Measurements from ENCODE around the gene NKX1-2.

Gene NKX1-2

GRCh38 chr10:124476043-124476725 lies 26.3 kb upstream of the NKX1-2 start:
- no peak for DNase-seq (ENCODE audit: low read depth)

DNA sequence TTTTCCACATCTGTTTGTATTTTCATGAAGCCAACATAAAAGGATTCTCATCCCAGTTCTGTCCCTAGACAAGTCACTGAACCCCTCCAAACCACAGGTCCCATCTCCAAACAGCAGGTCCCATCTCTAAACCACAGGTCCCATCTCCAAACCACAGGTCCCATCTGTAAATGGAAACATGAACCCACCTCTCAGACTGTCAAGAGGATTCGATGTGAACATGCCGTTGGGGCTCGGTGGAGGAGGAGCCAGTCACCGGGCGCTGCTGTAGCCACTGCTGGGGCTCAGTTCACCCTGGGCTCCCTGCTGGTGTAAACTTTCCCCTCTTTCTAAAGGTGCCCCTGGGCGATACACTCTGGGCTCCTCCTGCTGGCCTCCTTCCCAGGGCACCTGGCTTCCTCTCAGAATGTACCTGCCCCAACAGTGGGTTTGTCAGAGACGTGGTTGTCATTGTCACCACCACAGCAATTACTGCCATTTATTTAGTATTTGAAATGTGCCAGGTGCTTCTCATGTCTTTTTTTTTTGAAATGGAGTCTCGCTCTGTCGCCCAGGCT lies 24.8 kb upstream of the NKX1-2 start:
- no peak for DNase-seq (ENCODE audit: low read depth)

GRCh38 chr10:124473070-124473469 lies 23.2 kb upstream of the NKX1-2 start:
- DNase-seq (ENCODE audit: low read depth): no peak

DNA sequence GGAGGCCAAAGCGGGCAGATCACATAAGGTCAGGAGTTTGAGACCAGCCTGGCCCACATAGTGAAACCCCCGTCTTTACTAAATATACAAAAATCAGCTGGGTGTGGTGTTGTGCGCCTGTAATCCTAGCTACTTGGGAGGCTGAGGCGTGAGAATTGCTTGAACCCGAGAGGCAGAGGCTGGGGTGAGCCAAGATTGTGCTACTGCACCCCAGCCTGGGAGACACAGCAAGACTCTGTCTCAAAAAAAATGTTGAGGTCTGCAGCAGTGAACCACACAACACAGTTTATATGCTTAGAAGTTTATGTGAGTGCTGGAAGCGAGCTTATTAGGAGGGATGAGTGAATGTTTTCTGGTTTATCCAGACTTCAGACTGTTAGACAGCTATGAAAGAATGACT lies 22.2 kb upstream of the NKX1-2 start:
- DNase-seq (ENCODE audit: low read depth): no peak

DNA sequence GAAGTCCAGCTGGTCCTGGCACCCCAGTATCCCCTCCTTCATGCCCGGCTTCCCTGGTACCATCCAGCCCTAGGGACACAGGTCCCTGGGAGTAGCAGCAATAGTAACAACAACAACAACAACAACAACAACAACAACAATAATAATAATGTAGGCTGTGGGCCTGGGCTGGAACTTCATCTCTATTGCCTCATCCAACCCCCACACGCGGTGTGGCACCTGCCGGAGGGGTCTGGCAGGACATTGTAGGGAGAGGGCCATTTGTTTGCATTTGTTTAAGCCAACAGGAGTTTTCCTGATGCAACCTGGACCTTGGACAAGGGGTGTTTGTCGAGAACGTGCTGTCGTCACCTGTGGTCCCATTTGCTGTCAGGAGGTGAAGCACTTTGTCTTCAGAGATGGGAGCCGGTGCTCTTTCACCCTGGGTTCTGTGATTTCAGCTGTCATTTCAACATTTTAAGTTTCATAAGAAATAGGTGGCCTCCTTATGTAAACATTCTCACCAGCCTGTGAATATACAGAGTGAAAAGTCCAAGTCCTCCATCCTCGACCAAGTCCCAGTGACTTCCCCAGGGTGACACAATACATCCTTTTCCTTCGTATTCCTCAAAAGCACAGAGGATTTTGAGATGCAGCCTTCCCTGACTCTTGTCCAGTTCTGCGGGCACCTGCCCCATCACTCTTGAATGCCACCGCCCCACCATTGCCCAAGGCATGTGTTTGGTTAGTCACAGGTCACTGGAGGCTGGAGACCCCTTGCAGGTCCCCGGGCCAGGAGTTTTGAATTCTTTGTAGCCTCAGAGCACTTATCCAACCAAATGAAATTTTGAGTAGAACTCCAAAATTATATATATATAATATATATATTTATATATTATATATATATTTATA lies 21.0 kb upstream of the NKX1-2 start:
- DNase-seq (ENCODE audit: low read depth): no peak

DNA sequence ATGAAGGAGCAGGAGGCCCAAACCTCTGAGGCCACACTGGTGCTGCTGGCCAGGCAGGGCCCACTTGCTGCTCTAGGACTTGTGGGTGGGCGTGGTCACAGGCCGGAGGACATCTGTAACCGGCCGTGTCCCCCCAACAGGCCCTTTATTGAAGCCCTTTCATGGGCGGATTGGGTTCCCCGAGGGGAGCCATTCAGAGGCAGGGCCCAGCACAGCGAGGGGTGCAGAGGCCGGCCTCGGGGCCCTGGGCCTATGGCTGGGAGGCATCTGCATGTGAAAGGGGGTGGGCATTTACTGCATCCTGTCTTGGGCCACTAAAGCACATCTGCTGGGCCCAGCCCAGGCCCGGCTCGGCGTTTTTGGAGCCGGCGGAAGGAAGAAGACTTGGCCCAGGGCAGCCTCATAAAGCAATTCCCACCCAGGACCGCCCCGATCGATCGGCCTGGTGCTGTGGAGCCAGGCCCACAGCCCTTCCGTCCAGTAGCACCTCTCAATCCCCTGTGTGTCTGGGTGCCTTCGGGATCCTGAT lies 20.2 kb upstream of the NKX1-2 start:
- DNase-seq (ENCODE audit: low read depth): no peak

DNA sequence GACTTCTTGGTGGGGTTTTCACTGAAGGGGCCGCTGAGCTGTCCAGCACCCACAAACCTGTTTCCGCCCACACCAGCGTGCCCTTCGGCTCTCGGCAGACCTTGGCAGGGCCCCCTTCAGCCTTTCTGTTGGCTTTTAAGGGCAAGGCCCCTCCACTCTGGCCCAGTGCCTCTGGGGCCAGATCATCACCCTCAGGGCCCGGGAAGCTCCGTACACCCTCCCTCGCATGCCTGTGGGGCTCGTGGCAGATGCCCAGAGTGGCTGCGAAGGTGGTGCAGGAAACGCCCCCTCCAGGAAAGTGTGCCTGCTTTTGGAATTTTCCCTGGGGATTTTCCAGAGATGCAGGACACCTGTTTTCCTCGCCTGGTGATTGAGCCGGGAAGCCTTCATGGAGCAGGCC lies 18.8 kb upstream of the NKX1-2 start:
- no peak for DNase-seq (ENCODE audit: low read depth)

DNA sequence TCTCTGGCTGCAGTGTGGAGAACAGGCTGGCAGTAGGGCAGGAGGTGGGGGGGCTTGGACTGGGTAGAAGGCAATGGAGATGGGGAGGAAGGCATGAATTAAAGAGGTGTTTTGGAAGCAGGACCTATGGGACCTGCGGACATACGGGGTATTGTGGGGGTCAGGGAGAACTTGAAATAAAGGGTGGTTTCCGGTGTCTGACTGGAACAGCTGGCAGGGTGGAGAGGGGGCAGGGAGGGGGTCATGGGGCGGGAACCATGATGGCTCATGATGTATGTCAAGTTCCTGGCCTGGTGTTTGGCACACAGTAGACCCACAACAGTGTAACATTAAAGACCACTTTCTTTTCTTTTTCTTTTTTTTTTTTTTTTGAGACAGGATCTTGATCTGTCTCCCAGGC lies 17.3 kb upstream of the NKX1-2 start:
- DNase-seq (ENCODE audit: low read depth): no peak

DNA sequence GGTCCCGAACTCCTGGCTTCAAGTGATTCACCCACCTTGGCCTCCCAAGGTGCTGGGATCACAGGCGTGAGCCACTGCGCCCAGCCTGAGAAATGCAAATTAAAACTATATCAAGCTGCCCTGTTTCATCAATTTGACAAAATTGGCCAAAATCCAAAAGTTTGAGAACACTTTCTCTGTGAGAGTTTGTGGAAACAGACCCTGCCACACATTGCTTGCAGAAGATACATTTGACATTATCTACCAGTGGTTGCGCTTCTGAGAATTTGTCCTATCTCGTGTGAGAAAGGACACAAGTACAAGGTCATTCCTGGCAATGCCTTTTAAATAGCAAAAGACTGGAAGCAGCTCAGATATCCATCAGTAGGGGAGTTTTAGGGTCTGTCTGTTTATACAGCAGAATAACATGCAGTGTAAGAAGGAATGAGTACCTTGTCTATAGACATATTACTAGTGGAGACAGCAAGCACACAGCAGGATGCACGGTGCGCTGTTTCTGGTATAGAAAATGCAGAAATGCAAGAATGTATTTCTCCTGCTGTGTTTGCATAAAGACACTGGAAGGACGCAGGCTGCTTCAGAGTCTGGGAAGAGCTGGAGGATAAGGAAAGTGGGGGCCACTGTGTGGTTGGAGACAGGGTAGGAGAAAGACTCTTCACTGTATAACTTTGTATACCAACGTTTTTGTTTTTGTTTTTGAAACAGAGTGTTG lies 16.1 kb upstream of the NKX1-2 start:
- DNase-seq (ENCODE audit: low read depth): no peak

GRCh38 chr10:124465003-124465776 lies 15.4 kb upstream of the NKX1-2 start:
- DNase-seq (ENCODE audit: low read depth): no peak

GRCh38 chr10:124464028-124464965 lies 14.5 kb upstream of the NKX1-2 start:
- no peak for DNase-seq (ENCODE audit: low read depth)

- DNase-seq (ENCODE audit: low read depth): no peak
Observed at GRCh38 chr10:124462348-124462695, 12.5 kb upstream of the NKX1-2 start.

DNA sequence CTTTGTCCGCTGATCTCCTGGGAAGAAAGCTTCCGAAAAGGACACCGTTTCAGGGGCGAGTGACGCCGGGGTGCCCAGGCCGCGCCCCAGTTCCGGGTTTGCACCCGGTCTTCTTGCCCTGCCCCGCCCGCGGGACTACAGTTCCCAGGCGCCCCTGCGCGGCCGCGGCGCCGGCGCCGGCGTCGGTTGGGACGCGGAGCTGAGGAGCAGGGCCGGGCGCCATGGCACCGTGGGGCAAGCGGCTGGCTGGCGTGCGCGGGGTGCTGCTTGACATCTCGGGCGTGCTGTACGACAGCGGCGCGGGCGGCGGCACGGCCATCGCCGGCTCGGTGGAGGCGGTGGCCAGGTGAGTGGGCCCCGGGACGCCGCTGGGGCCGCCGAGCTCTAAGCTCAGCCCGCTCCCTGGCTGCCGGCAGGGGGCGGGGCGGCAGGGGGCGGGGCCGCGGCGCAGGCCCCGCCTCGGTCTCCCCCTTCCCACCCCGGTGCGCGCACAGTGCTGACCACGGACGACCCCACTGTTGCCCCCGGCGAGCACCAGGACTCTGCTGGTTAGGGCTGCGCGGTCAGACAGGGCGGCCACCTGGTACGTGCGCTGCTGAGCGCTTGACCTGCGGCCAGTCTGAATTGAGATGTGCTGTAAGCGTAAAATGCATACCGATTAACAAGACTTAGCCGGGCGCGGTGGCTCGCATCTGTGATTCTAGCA lies 12.0 kb upstream of the NKX1-2 start, which contains the start of gene LHPP:
LHPP (plus strand) TSS at position 182 of the 706 bp plus-strand sequence; CDS start at position 222, 40 bp downstream.
- DNase-seq (ENCODE audit: low read depth): peak; percentile 78

DNA sequence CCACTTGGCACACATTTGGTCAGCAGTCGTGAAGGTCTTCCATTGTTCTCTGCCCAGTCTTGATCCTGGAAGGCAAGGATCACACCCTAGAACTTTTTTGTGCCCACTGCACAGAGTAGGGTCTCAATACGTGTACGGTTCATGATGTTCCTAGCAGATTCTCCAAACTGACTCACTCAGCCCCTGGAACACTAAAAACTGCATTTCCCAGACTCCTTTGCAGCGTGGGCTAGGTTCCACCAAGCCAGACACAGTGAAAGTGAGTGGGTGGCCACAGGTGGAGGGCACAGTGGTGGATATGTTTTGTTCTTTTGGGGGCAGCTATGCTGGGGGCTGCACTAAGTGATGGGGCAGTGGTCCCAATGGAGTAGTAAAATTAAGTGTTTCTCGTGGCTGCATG lies 10.3 kb upstream of the NKX1-2 start:
- no peak for DNase-seq (ENCODE audit: low read depth)

DNA sequence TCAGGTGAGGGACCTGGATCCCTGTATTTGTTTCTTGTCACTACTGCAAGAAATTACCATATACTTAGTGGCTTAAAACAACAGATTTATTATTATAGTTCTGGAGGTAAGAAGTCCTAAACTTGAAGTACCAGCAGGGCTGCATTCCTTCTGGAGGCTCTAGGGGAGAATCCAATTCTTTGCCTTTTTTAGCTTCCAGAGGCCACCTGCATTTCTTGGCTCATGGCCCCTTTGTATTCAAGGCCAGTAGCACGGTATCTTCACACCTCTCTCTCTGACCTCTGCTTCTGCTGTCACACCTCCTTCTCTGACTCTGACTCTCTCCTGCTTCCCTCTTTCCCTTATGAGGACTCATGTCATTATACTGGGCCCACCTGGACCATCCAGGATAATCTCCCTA lies 9.6 kb upstream of the NKX1-2 start:
- no peak for DNase-seq (ENCODE audit: low read depth)

DNA sequence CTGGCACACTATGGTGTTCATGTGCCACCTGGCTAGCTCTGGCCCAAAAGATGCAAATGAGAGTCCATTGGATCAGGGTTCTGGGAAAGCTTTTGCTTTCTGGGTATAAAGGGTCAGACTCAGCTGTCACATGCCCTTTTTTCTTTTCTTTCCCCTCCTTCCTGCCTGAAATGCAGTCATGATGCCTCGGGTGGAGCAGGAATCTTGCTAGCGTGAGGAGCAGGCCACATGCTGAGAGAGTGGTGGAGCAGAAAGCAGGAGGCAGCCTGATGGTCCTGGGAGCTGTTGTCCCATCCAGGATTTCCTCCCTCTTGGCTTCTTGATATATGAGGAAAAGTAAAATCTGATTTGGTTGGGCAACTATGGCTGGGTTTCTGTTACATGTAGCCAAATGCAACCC lies 9.1 kb upstream of the NKX1-2 start:
- no peak for DNase-seq (ENCODE audit: low read depth)

DNA sequence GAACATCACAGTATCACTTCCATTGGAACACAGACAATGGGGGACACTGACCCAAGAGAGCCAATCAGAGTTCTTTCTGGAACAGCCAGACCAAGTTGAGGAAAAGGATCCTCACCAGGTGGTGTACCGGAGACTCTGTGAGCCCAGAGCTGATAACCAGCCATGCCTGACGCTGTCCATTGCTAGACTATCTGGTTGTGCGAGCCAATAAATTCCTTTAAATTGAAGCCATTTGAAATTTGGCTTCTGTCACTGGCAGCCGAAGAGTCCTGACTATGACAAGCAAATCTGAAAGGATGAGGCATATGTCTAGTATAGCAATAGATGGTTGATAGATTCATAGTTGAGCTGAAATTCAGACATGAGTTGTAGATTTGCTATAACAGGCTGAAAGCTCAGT lies 8.6 kb upstream of the NKX1-2 start:
- no peak for DNase-seq (ENCODE audit: low read depth)

DNA sequence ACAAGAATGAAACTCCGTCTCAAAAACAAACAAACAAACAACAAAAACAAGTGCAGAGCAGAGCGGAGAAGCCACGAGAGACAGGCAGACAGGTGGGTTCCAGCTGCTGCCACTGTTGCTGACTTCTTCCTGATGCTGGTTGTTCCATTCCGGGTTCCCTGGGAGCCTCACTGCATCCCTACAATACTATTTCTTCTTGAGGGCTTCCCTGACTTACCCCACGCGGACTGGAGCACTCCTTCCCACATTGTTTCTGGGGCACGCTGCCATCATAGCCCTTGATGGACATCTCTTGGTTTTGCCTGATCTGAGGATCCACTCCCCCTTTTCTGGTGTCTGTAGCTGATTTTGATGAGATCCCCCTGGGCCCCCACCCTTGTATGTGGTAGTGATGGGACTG lies 5.6 kb upstream of the NKX1-2 start:
- DNase-seq (ENCODE audit: low read depth): no peak

- no peak for DNase-seq (ENCODE audit: low read depth)
Observed at GRCh38 chr10:124453960-124454610, 4.2 kb upstream of the NKX1-2 start.

All from EH (cell line).